GM12878 (cell line): ENCODE measurements around the gene PUDP. TPM values are rescaled to one million over a fixed set of nuclear protein-coding genes. Genes with fewer than 3 reads are reported as not detected.

Experiments
- CBX5 ChIP-seq: sonication (generic); IDR thresholded peaks from 2 replicates; pipeline ENCODE4 v1.6.1; 2016; ENCODE audit warnings: low read depth, moderate library complexity, mild to moderate bottlenecking, inconsistent platforms
- EP300 ChIP-seq, 2 experiments: fragments of 150-350 bp in 1 of 2; IDR thresholded peaks; 2 replicates each; pipeline ENCODE4 v1.6.1; 2011 to 2012; ENCODE audit warnings: low read depth in 2 of 2, low read length in 2 of 2, borderline replicate concordance in 1 of 2, improper control_type of control experiment in 1 of 2, inconsistent platforms in 1 of 2; ENCODE audit not compliant: control insufficient read depth in 1 of 2
- FOXK2 ChIP-seq: fragments of 450-650 bp; IDR thresholded peaks from 2 replicates; pipeline ENCODE4 v1.6.1; 2017; ENCODE audit warnings: mild to moderate bottlenecking, moderate library complexity
- GABPA ChIP-seq: IDR thresholded peaks from 2 replicates; pipeline ENCODE4 v1.6.1; 2014; ENCODE audit warnings: antibody characterized with exemption, low read depth, mild to moderate bottlenecking, inconsistent platforms
- HCFC1 ChIP-seq: fragments of 150-350 bp; IDR thresholded peaks from 2 replicates; pipeline ENCODE4 v1.6.1; 2014; ENCODE audit warnings: low read length
- HDAC2 ChIP-seq: fragments of 200-600 bp; sonication (generic); IDR thresholded peaks from 2 replicates; pipeline ENCODE4 v1.6.1; 2017
- KLF5 ChIP-seq: fragments of 450-650 bp; IDR thresholded peaks from 2 replicates; pipeline ENCODE4 v1.6.1; 2014; ENCODE audit warnings: mild to moderate bottlenecking; ENCODE audit not compliant: partially characterized antibody
- LARP7 ChIP-seq: fragments of 450-650 bp; IDR thresholded peaks from 2 replicates; pipeline ENCODE4 v1.6.1; 2017; ENCODE audit warnings: mild to moderate bottlenecking
- MEF2B ChIP-seq: fragments of 450-650 bp; IDR thresholded peaks from 2 replicates; pipeline ENCODE4 v1.6.1; 2018; ENCODE audit warnings: mild to moderate bottlenecking, moderate library complexity; ENCODE audit not compliant: partially characterized antibody, poor library complexity, severe bottlenecking
- MTA3 ChIP-seq: IDR thresholded peaks from 2 replicates; pipeline ENCODE4 v1.6.1; 2012; ENCODE audit warnings: low read length, inconsistent platforms, borderline replicate concordance
- POLR2A ChIP-seq: IDR thresholded peaks from 2 replicates; pipeline ENCODE4 v1.6.1; 2011; ENCODE audit warnings: low read depth, mild to moderate bottlenecking, low read length
- POU2F2 ChIP-seq: IDR thresholded peaks from 3 replicates; pipeline ENCODE4 v1.6.1; 2011; ENCODE audit warnings: low read depth, mild to moderate bottlenecking, low read length, borderline replicate concordance
- RELB ChIP-seq: fragments of 450-650 bp; IDR thresholded peaks from 2 replicates; pipeline ENCODE4 v1.6.1; 2017; ENCODE audit warnings: low read depth, mild to moderate bottlenecking, moderate library complexity
- RFX5 ChIP-seq: IDR thresholded peaks from 2 replicates; pipeline ENCODE4 v1.6.1; 2011; ENCODE audit warnings: low read depth, low read length, improper control_type of control experiment
- SKIL ChIP-seq: fragments of 450-650 bp; IDR thresholded peaks from 2 replicates; pipeline ENCODE4 v1.6.1; 2017; ENCODE audit warnings: mild to moderate bottlenecking, low read depth, inconsistent platforms; ENCODE audit not compliant: poor library complexity, severe bottlenecking
- SMARCA5 ChIP-seq: fragments of 450-650 bp; IDR thresholded peaks from 2 replicates; pipeline ENCODE4 v1.6.1; 2017; ENCODE audit warnings: mild to moderate bottlenecking
- SREBF1 ChIP-seq: IDR thresholded peaks from 2 replicates; pipeline ENCODE4 v1.6.1; 2012; ENCODE audit warnings: mild to moderate bottlenecking, low read length
- SUPT20H ChIP-seq: IDR thresholded peaks from 2 replicates; pipeline ENCODE4 v1.6.1; 2011; ENCODE audit warnings: low read depth, mild to moderate bottlenecking, low read length, moderate library complexity, borderline replicate concordance; ENCODE audit not compliant: control insufficient read depth
- polyA plus RNA-seq, 11 experiments: library from polyadenylated mRNA; depleted of rRNA in 4 of 11; unstranded in 6 of 11; stranded (reverse) in 5 of 11; fragments of >200 nt; fragmentation: Nextera tagmentation in 4 of 11; fragmentation: Illumina TruSeq in 1 of 11; extraction: Ambion mirVana in 4 of 11; extraction: Trizol in 1 of 11; gene quantifications; 1 replicate in 1 of 11; 2 replicates in 10 of 11; pipeline versions ENCODE4 v1.2.1 to v1.2.3, GENCODE V29; 2011 to 2016; ENCODE audit warnings: inconsistent platforms in 2 of 11, missing spikeins in 2 of 11, low read depth in 1 of 11
- total RNA-seq, 4 experiments: library from RNA; depleted of rRNA in 3 of 4; stranded (reverse); fragments of >200 nt in 3 of 4; fragmentation: Illumina TruSeq in 1 of 4; extraction: Trizol in 1 of 4; gene quantifications; 2 replicates each; pipeline versions ENCODE4 v1.2.1 to v1.2.3, GENCODE V29; 2013 to 2021
- TF ChIP-seq, protein P1 (sequence below), 3 experiments: IDR thresholded peaks in 2 of 3; conservative IDR thresholded peaks in 1 of 3; 2 replicates each; pipeline ENCODE4 v1.5.1; 2011; ENCODE audit warnings: low read depth in 3 of 3, low read length in 3 of 3, mild to moderate bottlenecking in 3 of 3, control low read depth in 2 of 3, moderate library complexity in 2 of 3, inconsistent platforms in 1 of 3, mixed read lengths in 1 of 3; ENCODE audit not compliant: control insufficient read depth in 2 of 3, insufficient read depth in 1 of 3; ENCODE audit errors: extremely low read depth in 1 of 3
- TF ChIP-seq, protein P2 (sequence below): fragments of 450-650 bp; formaldehyde crosslinking; IDR thresholded peaks from 2 replicates; pipeline ENCODE4 v1.5.0; 2022; ENCODE audit warnings: mild to moderate bottlenecking, missing genetic modification characterization

PUDP gene
- total and polyA plus RNA-seq, 10 of the 15 experiments (the other 5 are each of a cell fraction or from before 2014, with no cell fraction given) = 30.8 to 83.5 (median 61.7) TPM

- TF ChIP-seq RFX5 (no peak), SUPT20H (no peak), SREBF1 (no peak), HDAC2 (no peak), MTA3 (peak; percentile 69; the same call in 1 of the 2 replicates), FOXK2 (no peak), CBX5 (0 out of 2 replicates have a peak, but pooled peaks have one; percentile 77), SKIL (no peak), RELB (peak; percentile 73), POU2F2 (peak; percentile 79; the same call in 2 of the 3 replicates), GABPA (0 out of 2 replicates have a peak, but pooled peaks have one; percentile 29), POLR2A (no peak), EP300 (IDR thresholded peaks at IDR 0.05; ENCODE audit: borderline replicate concordance in 1 of 2, control insufficient read depth in 1 of 2, low read depth in 2 of 2, low read length in 2 of 2) (peak; percentile 94), KLF5 (no peak), HCFC1 (no peak), MEF2B (peak; percentile 57), SMARCA5 (no peak), LARP7 (no peak)
- TF ChIP-seq, protein P1, sequence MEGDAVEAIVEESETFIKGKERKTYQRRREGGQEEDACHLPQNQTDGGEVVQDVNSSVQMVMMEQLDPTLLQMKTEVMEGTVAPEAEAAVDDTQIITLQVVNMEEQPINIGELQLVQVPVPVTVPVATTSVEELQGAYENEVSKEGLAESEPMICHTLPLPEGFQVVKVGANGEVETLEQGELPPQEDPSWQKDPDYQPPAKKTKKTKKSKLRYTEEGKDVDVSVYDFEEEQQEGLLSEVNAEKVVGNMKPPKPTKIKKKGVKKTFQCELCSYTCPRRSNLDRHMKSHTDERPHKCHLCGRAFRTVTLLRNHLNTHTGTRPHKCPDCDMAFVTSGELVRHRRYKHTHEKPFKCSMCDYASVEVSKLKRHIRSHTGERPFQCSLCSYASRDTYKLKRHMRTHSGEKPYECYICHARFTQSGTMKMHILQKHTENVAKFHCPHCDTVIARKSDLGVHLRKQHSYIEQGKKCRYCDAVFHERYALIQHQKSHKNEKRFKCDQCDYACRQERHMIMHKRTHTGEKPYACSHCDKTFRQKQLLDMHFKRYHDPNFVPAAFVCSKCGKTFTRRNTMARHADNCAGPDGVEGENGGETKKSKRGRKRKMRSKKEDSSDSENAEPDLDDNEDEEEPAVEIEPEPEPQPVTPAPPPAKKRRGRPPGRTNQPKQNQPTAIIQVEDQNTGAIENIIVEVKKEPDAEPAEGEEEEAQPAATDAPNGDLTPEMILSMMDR (IDR thresholded peaks at IDR 0.05 in 2 of 3, conservative IDR thresholded peaks at IDR 0.05 in 1 of 3; ENCODE audit: control insufficient read depth in 2 of 3, extremely low read depth in 1 of 3, insufficient read depth in 1 of 3, low read depth in 3 of 3, low read length in 3 of 3) = no peak
- TF ChIP-seq, protein P2, sequence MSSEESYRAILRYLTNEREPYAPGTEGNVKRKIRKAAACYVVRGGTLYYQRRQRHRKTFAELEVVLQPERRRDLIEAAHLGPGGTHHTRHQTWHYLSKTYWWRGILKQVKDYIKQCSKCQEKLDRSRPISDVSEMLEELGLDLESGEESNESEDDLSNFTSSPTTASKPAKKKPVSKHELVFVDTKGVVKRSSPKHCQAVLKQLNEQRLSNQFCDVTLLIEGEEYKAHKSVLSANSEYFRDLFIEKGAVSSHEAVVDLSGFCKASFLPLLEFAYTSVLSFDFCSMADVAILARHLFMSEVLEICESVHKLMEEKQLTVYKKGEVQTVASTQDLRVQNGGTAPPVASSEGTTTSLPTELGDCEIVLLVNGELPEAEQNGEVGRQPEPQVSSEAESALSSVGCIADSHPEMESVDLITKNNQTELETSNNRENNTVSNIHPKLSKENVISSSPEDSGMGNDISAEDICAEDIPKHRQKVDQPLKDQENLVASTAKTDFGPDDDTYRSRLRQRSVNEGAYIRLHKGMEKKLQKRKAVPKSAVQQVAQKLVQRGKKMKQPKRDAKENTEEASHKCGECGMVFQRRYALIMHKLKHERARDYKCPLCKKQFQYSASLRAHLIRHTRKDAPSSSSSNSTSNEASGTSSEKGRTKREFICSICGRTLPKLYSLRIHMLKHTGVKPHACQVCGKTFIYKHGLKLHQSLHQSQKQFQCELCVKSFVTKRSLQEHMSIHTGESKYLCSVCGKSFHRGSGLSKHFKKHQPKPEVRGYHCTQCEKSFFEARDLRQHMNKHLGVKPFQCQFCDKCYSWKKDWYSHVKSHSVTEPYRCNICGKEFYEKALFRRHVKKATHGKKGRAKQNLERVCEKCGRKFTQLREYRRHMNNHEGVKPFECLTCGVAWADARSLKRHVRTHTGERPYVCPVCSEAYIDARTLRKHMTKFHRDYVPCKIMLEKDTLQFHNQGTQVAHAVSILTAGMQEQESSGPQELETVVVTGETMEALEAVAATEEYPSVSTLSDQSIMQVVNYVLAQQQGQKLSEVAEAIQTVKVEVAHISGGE (CRISPR knock-in tag) = no peak
Measured at GRCh38 chrX:7083468-7084396, 64.2 kb downstream of the PUDP start (continued).
